Measurements from ENCODE around the gene FIBCD1.
"Not testable (repeated sequence)": the region's sequence is repeated elsewhere in the genome, so short reads cannot be mapped to it uniquely, and the experiment has no call there.

The FIBCD1 gene

GRCh38 chr9:130973686-130974281 lies 34.7 kb upstream of the FIBCD1 start:
- no peak for DNase-seq (ENCODE audit: low read depth)

DNA sequence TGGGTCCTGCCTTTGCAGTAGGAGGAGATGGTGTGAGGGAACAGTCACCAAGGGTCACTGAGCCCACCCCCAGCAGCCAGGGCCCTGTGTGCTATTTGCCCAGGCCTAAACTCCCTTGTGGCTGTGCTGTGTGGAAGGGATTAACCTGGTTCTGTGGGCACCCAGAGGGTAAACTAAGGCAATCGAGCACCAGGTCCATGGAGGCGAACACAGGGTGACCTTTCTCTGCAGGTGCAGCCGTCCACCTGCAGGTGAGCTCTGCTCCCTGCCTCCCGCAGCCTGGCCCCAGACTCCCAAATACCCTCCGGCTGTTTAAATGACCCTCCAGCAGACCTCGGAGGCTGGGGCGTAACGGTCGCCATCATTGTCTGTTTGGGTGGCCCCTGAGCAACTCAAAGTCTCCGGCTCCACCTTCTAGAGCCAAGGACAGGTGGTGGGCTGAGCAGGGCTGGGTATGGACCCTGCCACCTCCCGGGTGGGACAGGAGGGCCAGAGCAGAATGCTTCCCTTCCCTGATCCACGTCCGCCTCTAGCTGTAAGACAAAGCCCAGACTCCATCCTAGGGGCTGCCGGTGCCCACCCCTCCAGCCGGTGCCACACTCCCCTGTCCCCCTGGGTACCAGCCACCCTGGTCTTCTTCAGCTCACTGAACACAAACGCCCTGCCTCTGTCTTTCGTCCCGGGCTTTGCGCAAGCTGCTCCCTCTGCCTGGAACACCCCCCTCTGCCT lies 34.1 kb upstream of the FIBCD1 start:
- DNase-seq (ENCODE audit: low read depth) = no peak

- DNase-seq (ENCODE audit: low read depth) = no peak
These were observed 33.4 kb upstream of the FIBCD1 start for GRCh38 chr9:130972277-130972956.

DNA sequence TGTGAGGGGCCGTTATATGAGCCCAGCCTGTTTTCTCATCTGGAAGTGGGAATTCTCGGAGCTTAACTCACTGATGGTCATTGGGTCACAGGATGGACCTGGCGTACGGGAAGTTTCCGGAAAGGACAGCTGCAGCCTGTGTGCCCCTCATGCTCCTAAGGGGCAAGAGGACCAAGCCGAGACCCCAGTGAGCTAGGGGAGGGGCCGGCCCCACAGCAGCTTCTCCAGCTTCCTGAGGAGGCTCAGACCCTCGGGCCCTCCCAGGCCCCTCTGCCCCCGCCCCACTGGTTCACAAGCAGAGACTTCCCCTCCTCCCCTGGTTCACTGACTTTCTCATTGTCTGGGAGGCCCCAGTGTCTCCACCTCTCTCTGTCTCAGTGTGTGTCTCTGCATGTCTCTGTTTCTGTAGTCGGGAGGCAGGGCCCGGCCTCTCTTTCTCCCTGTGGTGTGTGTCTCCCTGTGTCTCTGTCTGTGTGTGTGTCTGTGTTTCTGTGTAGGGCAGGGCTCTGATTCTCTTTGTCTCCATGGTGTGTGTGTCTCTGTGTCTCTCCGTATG lies 32.3 kb upstream of the FIBCD1 start:
- no peak for DNase-seq (ENCODE audit: low read depth)

DNA sequence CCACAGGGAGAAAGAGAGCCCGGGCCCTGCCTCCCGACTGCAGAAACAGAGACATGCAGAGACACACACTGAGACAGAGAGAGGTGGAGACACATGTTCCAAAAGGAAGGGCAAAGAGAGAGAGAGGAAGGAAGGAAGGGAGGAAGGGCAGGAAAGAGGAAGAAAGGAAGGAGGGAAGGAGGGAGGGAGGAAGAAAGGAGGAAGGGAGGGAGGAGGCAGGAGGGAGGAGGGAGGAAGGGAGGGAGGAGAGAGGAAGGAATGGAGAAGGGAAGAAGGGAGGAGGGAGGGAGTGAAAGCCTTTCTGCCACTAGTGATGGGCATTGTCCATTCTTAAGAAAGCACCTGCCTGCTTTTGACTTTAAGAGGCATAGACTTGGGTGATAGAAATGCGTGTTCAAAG lies 31.8 kb upstream of the FIBCD1 start:
- no peak for DNase-seq (ENCODE audit: low read depth)

GRCh38 chr9:130970052-130970451 lies 31.0 kb upstream of the FIBCD1 start:
- no peak for DNase-seq (ENCODE audit: low read depth)

- DNase-seq (ENCODE audit: low read depth) = no peak
These were observed 26.6 kb upstream of the FIBCD1 start for GRCh38 chr9:130965680-130966079.

DNA sequence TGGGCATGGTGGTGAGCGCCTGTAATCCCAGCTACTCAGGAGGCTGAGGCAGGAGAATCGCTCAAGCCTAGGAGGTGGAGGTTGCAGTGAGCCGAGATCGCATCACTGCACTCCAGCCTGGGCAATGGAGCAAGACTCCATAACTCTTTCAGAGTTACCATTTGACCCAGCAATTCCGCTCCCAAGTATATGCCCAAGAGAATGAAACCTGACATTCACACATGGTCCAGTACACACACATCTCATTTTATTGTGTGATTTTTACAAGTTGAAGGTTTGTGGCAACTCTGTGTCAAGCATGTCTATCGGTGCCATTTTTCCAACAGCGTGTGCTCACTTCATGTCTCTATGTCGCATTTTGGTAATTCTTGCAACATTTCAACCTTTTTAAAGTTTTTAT lies 24.9 kb upstream of the FIBCD1 start:
- DNase-seq (ENCODE audit: low read depth) = no peak

- DNase-seq (ENCODE audit: low read depth) = no peak
These were observed 24.4 kb upstream of the FIBCD1 start for GRCh38 chr9:130963337-130963908.

DNA sequence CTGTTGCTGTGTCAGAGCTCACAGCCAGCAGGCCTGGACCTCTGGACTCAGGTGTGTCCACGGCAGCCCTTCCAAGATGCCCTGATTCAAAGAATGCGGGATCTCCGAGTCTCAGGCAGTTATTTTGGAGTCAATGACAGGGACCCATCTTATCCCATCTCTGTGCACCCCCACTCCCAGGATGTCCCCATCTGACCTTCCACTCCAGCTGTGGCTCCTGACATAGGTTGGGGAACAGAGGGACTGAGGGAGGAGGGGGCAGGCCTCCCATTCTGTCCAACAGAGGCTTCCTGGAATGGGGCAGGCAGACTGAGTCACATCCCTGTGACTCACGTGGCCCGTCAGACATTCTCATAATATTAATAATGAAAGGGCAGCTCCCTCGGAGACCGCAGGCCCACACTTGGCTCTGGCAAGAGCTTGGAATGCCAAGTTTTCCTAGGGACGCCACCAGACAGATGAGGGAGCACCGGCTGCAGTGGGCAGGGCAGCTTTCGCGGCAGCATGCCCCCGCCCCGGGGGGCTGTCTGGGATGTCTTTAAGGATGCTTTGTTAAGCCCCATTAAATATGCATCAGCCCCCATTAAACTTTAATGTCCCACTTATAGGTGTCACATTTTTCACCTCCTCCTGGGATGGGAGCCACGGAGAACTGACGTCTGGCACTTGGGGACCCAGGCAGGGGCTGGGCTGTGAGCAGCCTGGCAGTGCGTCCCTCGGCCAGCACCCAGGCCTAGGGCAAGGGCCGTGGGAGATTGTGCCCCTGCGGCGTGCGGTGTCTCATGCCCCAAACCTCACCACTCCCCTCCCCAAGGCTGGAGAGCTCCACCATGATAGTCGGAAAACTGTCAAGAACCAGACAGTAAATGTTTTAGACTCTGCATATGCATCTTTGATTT lies 23.6 kb upstream of the FIBCD1 start:
- no peak for DNase-seq (ENCODE audit: low read depth)

GRCh38 chr9:130961511-130962300 lies 22.7 kb upstream of the FIBCD1 start:
- no peak for DNase-seq (ENCODE audit: low read depth)

DNA sequence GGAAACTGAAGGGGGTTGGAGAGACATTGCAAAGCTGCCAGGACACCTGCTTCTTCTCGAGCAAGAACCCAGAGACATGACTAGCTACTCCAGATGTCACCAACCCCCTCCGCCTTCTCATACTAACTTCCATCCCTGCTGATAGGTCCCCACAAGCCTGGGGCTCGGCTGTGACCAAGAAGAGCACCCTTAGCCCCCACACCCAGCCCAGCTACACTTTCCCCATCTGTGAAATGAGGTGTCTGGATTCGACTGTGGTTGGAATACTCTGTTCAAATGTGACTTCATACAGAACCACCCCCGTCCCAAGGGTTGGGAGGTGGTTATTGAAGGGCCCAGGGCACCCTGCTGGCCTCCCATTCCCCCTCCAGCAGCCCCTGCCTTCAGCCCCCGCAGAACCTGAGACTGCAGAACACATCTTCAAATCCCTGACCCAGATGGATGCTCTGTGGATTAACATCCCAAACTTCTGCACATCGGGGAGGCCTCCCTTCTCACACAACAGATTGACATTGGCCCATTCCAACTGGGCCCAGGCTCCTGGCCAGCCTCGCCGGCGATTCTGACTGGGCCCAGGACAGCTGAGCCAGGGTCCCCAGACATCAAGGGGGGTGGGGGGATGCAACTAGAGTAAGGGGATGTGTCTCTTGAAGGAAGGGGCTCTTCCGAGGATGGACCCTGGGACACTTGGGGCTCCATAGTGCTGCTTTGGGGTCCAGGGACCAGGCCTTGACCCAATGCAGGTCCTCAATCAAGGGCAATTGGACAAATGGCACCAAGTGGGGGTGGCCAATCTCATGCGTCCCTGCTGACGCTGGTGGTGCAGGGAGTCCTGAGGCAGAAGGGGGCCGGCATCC lies 21.7 kb upstream of the FIBCD1 start:
- no peak for DNase-seq (ENCODE audit: low read depth)

DNA sequence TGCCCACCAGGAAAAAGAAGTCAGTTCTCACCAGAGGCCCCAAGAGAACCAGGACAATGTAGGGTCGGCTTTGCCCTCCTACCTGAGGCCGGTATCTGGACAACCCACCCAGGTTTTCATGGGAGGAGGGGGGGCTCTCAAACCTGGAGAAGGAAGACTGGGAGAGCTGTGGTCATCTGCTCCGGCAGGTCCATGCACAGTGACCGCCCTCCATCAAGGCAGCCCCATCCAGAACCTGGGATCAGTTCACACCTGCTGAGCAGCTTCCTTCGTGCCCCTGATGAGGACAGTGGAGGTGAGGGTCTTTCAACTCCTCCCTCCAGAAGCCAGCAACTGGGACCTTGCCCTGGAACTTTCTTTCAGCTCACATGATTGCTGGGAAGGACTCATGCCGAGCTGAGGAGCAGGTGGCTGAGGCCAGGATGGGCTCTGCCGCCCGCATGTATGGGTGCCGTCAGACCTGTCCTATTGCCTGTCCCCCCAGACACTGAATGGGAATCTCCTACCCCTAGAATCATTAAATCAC lies 20.8 kb upstream of the FIBCD1 start:
- no peak for DNase-seq (ENCODE audit: low read depth)

DNA sequence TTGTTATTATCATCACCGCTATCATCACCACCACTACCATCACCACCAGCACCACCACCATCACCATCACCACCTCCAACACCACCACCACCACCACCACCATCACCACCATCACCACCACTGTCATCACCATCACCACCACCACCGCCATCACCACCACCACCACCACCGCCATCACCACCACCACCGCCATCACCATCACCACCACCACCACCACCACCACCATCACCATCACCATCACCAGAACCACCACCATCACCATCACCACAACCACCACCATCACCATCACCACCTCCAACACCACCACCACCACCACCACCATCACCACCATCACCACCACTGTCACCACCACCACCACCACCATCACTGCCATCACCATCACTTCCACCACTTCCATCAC lies 19.5 kb upstream of the FIBCD1 start:
- DNase-seq (ENCODE audit: low read depth) = not testable (repeated sequence)

- no peak for DNase-seq (ENCODE audit: low read depth)
These were observed 18.6 kb upstream of the FIBCD1 start for GRCh38 chr9:130957451-130958203.

DNA sequence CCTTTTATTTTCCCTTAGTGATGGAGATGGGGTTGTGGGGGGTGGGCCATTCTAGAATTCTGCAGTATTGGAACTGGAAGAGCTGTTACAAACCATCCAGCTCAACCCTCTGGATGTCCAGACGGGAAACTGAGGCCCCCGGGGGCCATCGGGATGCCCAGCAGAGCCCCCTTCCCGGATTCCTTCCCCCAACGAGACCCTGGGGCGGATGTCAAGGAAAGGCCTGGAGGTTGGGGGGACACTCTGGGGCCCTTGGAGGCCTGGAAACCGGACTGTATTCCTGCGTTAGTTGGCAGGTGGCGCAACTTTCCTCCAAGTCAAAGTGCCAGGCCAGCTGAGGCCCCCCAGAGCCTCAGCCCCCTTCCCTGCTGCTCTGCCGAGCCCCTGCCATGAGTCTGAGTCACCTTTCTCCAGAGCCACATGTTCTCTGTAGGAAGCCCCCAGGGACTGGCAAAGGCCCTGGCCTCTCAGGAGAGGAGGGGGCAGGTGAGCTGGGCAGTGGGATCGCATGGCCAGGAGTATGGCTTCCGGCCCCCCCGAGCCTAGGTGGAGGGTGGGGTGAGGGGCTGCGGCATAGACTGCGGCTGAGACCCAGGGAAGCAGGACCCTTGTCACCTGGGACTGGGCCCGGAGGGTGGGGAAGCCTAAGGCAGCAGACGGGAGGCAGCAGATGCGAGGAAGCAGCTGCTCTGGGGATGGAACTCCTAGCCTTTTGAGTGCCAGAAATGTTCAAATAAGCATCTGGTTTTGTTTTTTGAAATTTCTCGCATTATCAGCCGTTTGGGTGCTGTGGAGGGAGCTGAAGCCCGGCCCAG lies 17.8 kb upstream of the FIBCD1 start:
- DNase-seq (ENCODE audit: low read depth) = no peak

GRCh38 chr9:130955947-130956621 lies 17.0 kb upstream of the FIBCD1 start:
- no peak for DNase-seq (ENCODE audit: low read depth)

Measured in activated T-cell treated with anti-CD3 and anti-CD28 coated beads for 1 hour (primary cell).